Measurements from ENCODE around the gene WSCD2.

Gene WSCD2

GRCh38 chr12:108129017-108129812 is at the start of gene WSCD2:
Gene WSCD2 (plus strand): TSS chr12:108129288. CDS start chr12:108195833, 66,545 bp downstream.
- DNase-seq (ENCODE audit: low read depth in 2 of 2): no peak

GRCh38 chr12:108079721-108080120 is 49.4 kb upstream of the WSCD2 start:
- no peak for DNase-seq (ENCODE audit: low read depth in 2 of 2)

GRCh38 chr12:108080363-108080762 is 48.7 kb upstream of the WSCD2 start:
- DNase-seq (ENCODE audit: low read depth in 2 of 2): no peak

- no peak for DNase-seq (ENCODE audit: low read depth in 2 of 2)
Observed at GRCh38 chr12:108082485-108082884, 46.6 kb upstream of the WSCD2 start.

GRCh38 chr12:108087900-108088299 is 41.2 kb upstream of the WSCD2 start:
- DNase-seq (ENCODE audit: low read depth in 2 of 2): no peak

GRCh38 chr12:108090107-108090899 is 38.8 kb upstream of the WSCD2 start:
- no peak for DNase-seq (ENCODE audit: low read depth in 2 of 2)

GRCh38 chr12:108090932-108091678 is 38.0 kb upstream of the WSCD2 start:
- DNase-seq (ENCODE audit: low read depth in 2 of 2): no peak

- no peak for DNase-seq (ENCODE audit: low read depth in 2 of 2)
Observed at GRCh38 chr12:108091679-108092051, 37.4 kb upstream of the WSCD2 start.

GRCh38 chr12:108093209-108093608 is 35.9 kb upstream of the WSCD2 start:
- no peak for DNase-seq (ENCODE audit: low read depth in 2 of 2)

GRCh38 chr12:108094056-108094649 is 34.9 kb upstream of the WSCD2 start:
- DNase-seq (ENCODE audit: low read depth in 2 of 2): no peak

GRCh38 chr12:108097160-108097911 is 31.8 kb upstream of the WSCD2 start:
- no peak for DNase-seq (ENCODE audit: low read depth in 2 of 2)

- DNase-seq (ENCODE audit: low read depth in 2 of 2): no peak
Observed at GRCh38 chr12:108098374-108098773, 30.7 kb upstream of the WSCD2 start.

GRCh38 chr12:108099073-108099472 is 30.0 kb upstream of the WSCD2 start:
- no peak for DNase-seq (ENCODE audit: low read depth in 2 of 2)

- no peak for DNase-seq (ENCODE audit: low read depth in 2 of 2)
Observed at GRCh38 chr12:108099778-108100489, 29.2 kb upstream of the WSCD2 start.

- no peak for DNase-seq (ENCODE audit: low read depth in 2 of 2)
Observed at GRCh38 chr12:108101605-108102175, 27.4 kb upstream of the WSCD2 start.

- DNase-seq (ENCODE audit: low read depth in 2 of 2): no peak
Observed at GRCh38 chr12:108102363-108102762, 26.7 kb upstream of the WSCD2 start.

GRCh38 chr12:108103087-108103486 is 26.0 kb upstream of the WSCD2 start:
- no peak for DNase-seq (ENCODE audit: low read depth in 2 of 2)

- DNase-seq (ENCODE audit: low read depth in 2 of 2): no peak
Observed at GRCh38 chr12:108103517-108103916, 25.6 kb upstream of the WSCD2 start.

- DNase-seq (ENCODE audit: low read depth in 2 of 2): no peak
Observed at GRCh38 chr12:108104657-108105056, 24.4 kb upstream of the WSCD2 start.

- no peak for DNase-seq (ENCODE audit: low read depth in 2 of 2)
Observed at GRCh38 chr12:108106599-108106998, 22.5 kb upstream of the WSCD2 start.
